H1 (cell line): ENCODE measurements around the gene LTO1.

Experiments
- CTCF ChIP-seq, 3 experiments: IDR thresholded peaks; 1 replicate in 2 of 3; 2 replicates in 1 of 3; pipeline versions ENCODE4 v1.5.1 to v1.6.1; 2011; ENCODE audit warnings: low read length in 3 of 3, mild to moderate bottlenecking in 3 of 3, inconsistent platforms in 2 of 3, low read depth in 1 of 3, moderate library complexity in 1 of 3; ENCODE audit not compliant: insufficient read depth in 1 of 3; ENCODE audit errors: control extremely low read depth in 1 of 3
- EP300 ChIP-seq, 2 experiments: IDR thresholded peaks; 1 replicate in 1 of 2; 2 replicates in 1 of 2; pipeline ENCODE4 v1.6.1; 2011 to 2012; ENCODE audit warnings: low read depth in 2 of 2, low read length in 2 of 2, mild to moderate bottlenecking in 2 of 2, borderline replicate concordance in 1 of 2, inconsistent platforms in 1 of 2, moderate library complexity in 1 of 2
- JUND ChIP-seq: IDR thresholded peaks from 2 replicates; pipeline ENCODE4 v1.6.1; 2011; ENCODE audit warnings: mild to moderate bottlenecking, improper control_type of control experiment, low read length
- RFX5 ChIP-seq: IDR thresholded peaks from 2 replicates; pipeline ENCODE4 v1.6.1; 2011; ENCODE audit warnings: low read depth, low read length, improper control_type of control experiment, borderline replicate concordance
- TAF1 ChIP-seq: IDR thresholded peaks from 2 replicates; pipeline ENCODE4 v1.6.1; 2011; ENCODE audit warnings: mild to moderate bottlenecking, low read depth, low read length
- YY1 ChIP-seq: IDR thresholded peaks from 2 replicates; pipeline ENCODE4 v1.6.1; 2011; ENCODE audit warnings: low read depth, mild to moderate bottlenecking, low read length
- ZNF274 ChIP-seq: IDR thresholded peaks from 2 replicates; pipeline ENCODE4 v1.7.0; 2012; ENCODE audit warnings: low read length, borderline replicate concordance; ENCODE audit errors: extremely low read depth

DNA sequence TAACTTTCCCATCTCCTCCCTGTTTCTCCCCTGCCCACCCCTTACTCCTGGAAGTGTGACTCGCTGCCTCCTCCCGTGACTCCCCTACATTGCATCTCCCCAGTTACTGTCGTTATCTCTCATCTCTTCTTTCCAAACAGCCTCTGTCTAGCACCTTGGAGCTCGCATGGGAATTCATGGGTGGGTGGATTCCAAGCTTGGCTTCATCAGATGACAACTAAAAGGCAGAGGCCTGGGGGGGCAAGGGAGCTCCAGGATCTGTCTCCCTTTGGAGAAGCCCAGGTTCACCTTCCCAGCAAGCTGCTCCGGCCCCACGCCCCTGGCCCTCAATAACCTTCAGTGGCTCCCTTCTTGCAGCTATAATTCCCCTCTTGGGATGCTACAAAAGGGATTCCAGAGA lies 41.1 kb downstream of the LTO1 start:
- TF ChIP-seq CTCF (IDR thresholded peaks at IDR 0.05; ENCODE audit: control extremely low read depth in 1 of 3, insufficient read depth in 1 of 3, low read depth in 1 of 3, low read length in 3 of 3) (no peak), ZNF274 (no peak), RFX5 (no peak), YY1 (no peak), TAF1 (no peak), EP300 (IDR thresholded peaks at IDR 0.05; ENCODE audit: borderline replicate concordance in 1 of 2, low read depth in 2 of 2, low read length in 2 of 2) (no peak), JUND (no peak)
